Measurements from ENCODE around the gene MPO.

The MPO gene

GRCh38 chr17:58317421-58318064 lies 36.8 kb upstream of the MPO start:
- no peaks in the 10 kb centered on the region for H3K9me3 ChIP-seq (ENCODE audit: control insufficient read depth in 1 of 2, low read length in 2 of 2)
- no peaks in the 10 kb centered on the region for H3K4me1 ChIP-seq (ENCODE audit: control insufficient read depth in 1 of 2, insufficient read depth in 2 of 2, low read length in 2 of 2)
- H3K27ac ChIP-seq (ENCODE audit: low read length), result no peak overlapping the region
- H3K4me3 ChIP-seq (ENCODE audit: low read depth in 1 of 2, low read length in 2 of 2), result no peak overlapping the region
- peaks cover 0 to 19% of the 10 kb centered on the region in 2 donors for H3K36me3 ChIP-seq (ENCODE audit: control insufficient read depth in 1 of 2, insufficient read depth in 2 of 2, low read length in 2 of 2)
- no peaks in the 10 kb centered on the region for H3K27me3 ChIP-seq (ENCODE audit: low read depth, low read length)

DNA sequence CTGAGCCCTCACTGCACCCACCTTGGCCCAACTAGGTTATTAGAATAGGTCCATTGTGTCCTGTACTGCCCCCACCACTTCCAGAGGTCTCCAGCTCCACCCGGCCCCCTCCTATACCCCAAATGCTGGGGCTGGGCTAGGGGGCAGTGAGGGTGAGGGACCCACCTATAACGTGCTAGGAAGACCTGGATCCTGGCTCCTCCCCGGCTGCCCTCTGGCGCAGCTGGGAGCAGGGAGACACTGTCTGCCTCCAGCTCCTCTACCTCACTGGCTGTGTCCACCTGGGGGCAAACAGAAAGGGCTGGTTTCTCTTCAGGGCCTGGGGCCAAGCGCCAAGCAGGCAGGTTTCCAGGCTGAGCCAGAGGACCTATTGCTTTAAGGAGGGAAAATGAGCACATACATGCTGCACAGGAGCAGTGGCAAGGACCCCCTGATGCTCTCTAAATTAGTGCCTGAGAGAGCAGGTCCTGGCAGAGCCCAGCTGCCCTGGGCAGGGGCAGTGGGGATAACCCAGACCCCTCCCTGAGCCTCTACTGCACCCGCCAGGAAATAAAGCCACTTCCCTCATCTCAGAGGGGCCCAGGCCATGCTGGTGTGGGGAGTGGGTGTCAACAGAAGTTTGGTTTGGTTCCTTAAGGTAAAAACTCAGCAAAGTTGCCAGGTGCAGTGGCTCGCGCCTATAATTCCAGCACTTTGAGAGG lies 35.7 kb upstream of the MPO start:
- Histone ChIP-seq H3K27me3 (ENCODE audit: low read depth, low read length) (no peaks in the 10 kb centered on the region), H3K4me3 (ENCODE audit: low read depth in 1 of 2, low read length in 2 of 2) (no peak overlapping the region)

GRCh38 chr17:58315750-58316149 lies 35.0 kb upstream of the MPO start:
- no peak overlapping the region for H3K27ac ChIP-seq (ENCODE audit: low read length)
- peaks cover 0 to 22% of the 10 kb centered on the region in 2 donors for H3K36me3 ChIP-seq (ENCODE audit: control insufficient read depth in 1 of 2, insufficient read depth in 2 of 2, low read length in 2 of 2)
- H3K9me3 ChIP-seq (ENCODE audit: control insufficient read depth in 1 of 2, low read length in 2 of 2), result no peaks in the 10 kb centered on the region
- no peaks in the 10 kb centered on the region for H3K27me3 ChIP-seq (ENCODE audit: low read depth, low read length)
- no peak overlapping the region for H3K4me3 ChIP-seq (ENCODE audit: low read depth in 1 of 2, low read length in 2 of 2)
- no peaks in the 10 kb centered on the region for H3K4me1 ChIP-seq (ENCODE audit: control insufficient read depth in 1 of 2, insufficient read depth in 2 of 2, low read length in 2 of 2)

More for the DNA sequence above, 35.7 kb upstream of the MPO start:
- H3K27ac ChIP-seq (ENCODE audit: low read length), result no peak overlapping the region
- H3K9me3 ChIP-seq (ENCODE audit: control insufficient read depth in 1 of 2, low read length in 2 of 2), result no peaks in the 10 kb centered on the region
- peaks cover 0 to 19% of the 10 kb centered on the region in 2 donors for H3K36me3 ChIP-seq (ENCODE audit: control insufficient read depth in 1 of 2, insufficient read depth in 2 of 2, low read length in 2 of 2)
- no peaks in the 10 kb centered on the region for H3K4me1 ChIP-seq (ENCODE audit: control insufficient read depth in 1 of 2, insufficient read depth in 2 of 2, low read length in 2 of 2)

DNA sequence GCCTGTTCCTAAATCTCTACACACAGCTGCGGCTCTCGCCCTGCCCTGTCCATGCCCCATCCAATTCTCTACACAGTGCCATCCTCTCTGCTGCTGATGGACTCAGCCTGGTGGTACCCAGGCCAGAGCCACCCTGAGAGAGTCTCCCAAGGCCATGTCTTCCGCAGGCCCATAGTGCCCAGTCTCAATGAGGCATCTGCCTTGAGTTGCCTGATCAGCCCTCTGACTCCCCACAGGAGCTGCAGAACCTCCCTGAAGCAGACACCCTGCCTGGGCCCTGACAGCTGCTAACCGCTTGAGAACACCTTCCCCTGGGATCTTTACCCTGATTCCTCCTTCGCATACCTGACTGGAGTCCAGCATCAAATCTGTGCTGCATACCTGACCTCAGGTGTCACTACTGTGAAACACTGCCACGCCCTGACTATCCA lies 34.6 kb upstream of the MPO start:
- Histone ChIP-seq H3K27ac (ENCODE audit: low read length) (no peak overlapping the region), H3K4me1 (ENCODE audit: control insufficient read depth in 1 of 2, insufficient read depth in 2 of 2, low read length in 2 of 2) (no peaks in the 10 kb centered on the region), H3K9me3 (ENCODE audit: control insufficient read depth in 1 of 2, low read length in 2 of 2) (no peaks in the 10 kb centered on the region), H3K27me3 (ENCODE audit: low read depth, low read length) (no peaks in the 10 kb centered on the region), H3K36me3 (ENCODE audit: control insufficient read depth in 1 of 2, insufficient read depth in 2 of 2, low read length in 2 of 2) (peaks cover 0 to 19% of the 10 kb centered on the region in 2 donors), H3K4me3 (ENCODE audit: low read depth in 1 of 2, low read length in 2 of 2) (no peak overlapping the region)

- Histone ChIP-seq H3K4me1 (ENCODE audit: control insufficient read depth in 1 of 2, insufficient read depth in 2 of 2, low read length in 2 of 2) (no peaks in the 10 kb centered on the region), H3K4me3 (ENCODE audit: low read depth in 1 of 2, low read length in 2 of 2) (no peak overlapping the region), H3K9me3 (ENCODE audit: control insufficient read depth in 1 of 2, low read length in 2 of 2) (no peaks in the 10 kb centered on the region), H3K27ac (ENCODE audit: low read length) (no peak overlapping the region), H3K27me3 (ENCODE audit: low read depth, low read length) (no peaks in the 10 kb centered on the region), H3K36me3 (ENCODE audit: control insufficient read depth in 1 of 2, insufficient read depth in 2 of 2, low read length in 2 of 2) (peaks cover 0 to 13% of the 10 kb centered on the region in 2 donors)
Measured at GRCh38 chr17:58314706-58315015, 33.9 kb upstream of the MPO start.

- Histone ChIP-seq H3K4me1 (ENCODE audit: control insufficient read depth in 1 of 2, insufficient read depth in 2 of 2, low read length in 2 of 2) (no peaks in the 10 kb centered on the region), H3K36me3 (ENCODE audit: control insufficient read depth in 1 of 2, insufficient read depth in 2 of 2, low read length in 2 of 2) (peaks cover 0 to 13% of the 10 kb centered on the region in 2 donors)
Measured at GRCh38 chr17:58313815-58314705, 33.3 kb upstream of the MPO start.

DNA sequence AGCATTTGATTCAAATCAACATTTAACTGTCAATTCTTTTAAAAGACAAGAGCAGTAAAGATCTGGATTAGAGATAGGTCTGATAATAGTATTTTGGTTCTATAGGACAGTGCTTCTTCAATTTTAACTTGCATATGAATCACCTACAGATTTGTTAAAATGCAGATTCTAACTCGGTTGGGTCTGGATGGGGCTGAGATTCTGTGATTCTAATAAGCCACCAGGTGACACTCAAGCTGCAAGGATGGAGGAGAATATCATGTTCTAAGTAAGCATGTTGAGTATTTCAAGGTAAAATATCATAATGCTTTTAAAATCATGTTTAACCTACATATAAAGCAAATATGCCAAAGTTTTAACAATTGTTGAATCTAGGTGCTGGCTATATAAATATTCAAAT lies 32.1 kb upstream of the MPO start:
- peaks cover 0 to 13% of the 10 kb centered on the region in 2 donors for H3K36me3 ChIP-seq (ENCODE audit: control insufficient read depth in 1 of 2, insufficient read depth in 2 of 2, low read length in 2 of 2)
- no peak overlapping the region for H3K27ac ChIP-seq (ENCODE audit: low read length)
- no peaks in the 10 kb centered on the region for H3K4me1 ChIP-seq (ENCODE audit: control insufficient read depth in 1 of 2, insufficient read depth in 2 of 2, low read length in 2 of 2)
- no peak overlapping the region for H3K4me3 ChIP-seq (ENCODE audit: low read depth in 1 of 2, low read length in 2 of 2)
- H3K9me3 ChIP-seq (ENCODE audit: control insufficient read depth in 1 of 2, low read length in 2 of 2), result no peaks in the 10 kb centered on the region
- H3K27me3 ChIP-seq (ENCODE audit: low read depth, low read length), result no peaks in the 10 kb centered on the region

More at GRCh38 chr17:58313815-58314705, 33.3 kb upstream of the MPO start:
- no peak overlapping the region for H3K4me3 ChIP-seq (ENCODE audit: low read depth in 1 of 2, low read length in 2 of 2)
- H3K27me3 ChIP-seq (ENCODE audit: low read depth, low read length), result no peaks in the 10 kb centered on the region
- H3K9me3 ChIP-seq (ENCODE audit: control insufficient read depth in 1 of 2, low read length in 2 of 2), result no peaks in the 10 kb centered on the region
- H3K27ac ChIP-seq (ENCODE audit: low read length), result no peak overlapping the region

DNA sequence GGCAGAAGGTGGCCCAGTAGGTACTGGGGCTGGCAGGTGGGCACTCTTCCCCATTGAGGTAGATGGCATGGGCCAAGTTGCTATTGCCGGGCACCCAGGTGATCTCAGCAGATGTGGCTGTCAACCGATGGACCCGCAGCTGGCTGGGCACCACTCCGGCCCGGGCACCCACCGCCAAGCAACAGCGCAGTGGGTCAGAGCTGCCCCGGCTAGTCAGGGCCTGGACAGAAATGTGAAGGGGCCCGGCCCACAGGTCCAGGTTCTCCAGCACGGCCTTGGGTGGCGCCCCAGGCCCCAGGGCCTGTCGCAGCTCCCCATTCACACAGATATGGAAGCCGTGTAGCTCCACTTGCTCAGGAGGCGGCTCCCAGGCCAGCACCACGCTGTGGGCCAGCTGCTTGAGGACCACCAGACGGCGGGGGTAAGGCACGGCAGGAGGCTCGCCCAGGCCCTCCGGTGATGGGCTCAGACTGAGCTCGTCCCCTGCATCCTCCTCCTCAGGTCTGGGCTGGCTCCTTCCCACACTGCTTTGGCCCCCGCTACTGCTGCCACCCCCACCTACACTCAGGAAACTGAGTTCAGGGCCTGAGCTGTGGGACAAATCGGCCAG lies 31.4 kb upstream of the MPO start:
- Histone ChIP-seq H3K9me3 (ENCODE audit: control insufficient read depth in 1 of 2, low read length in 2 of 2) (no peaks in the 10 kb centered on the region), H3K36me3 (ENCODE audit: control insufficient read depth in 1 of 2, insufficient read depth in 2 of 2, low read length in 2 of 2) (peaks cover 0 to 13% of the 10 kb centered on the region in 2 donors), H3K27me3 (ENCODE audit: low read depth, low read length) (no peaks in the 10 kb centered on the region), H3K27ac (ENCODE audit: low read length) (no peak overlapping the region), H3K4me3 (ENCODE audit: low read depth in 1 of 2, low read length in 2 of 2) (no peak overlapping the region), H3K4me1 (ENCODE audit: control insufficient read depth in 1 of 2, insufficient read depth in 2 of 2, low read length in 2 of 2) (no peaks in the 10 kb centered on the region)

DNA sequence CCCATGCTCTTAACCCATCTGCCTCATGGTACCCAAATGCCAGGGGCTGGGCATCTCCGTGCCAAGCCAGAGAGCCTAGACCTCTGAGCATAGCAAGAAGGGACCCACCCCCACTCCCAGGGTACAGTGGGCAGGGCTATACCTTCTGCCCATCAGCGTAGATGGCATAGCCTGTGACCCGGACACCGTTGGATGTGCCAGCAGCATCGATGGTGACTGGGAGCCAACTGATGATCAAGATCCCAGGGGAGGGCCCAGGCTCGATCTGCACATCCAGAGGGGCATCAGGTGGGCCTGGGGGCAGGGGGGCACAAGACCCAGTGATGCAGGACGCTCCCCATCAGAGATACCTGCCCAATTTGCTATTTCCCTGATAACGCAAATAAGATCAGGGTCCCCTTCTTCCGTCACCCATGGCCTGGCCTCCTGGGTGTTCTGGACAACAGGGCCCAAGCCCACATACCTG lies 30.7 kb upstream of the MPO start:
- Histone ChIP-seq H3K9me3 (ENCODE audit: control insufficient read depth in 1 of 2, low read length in 2 of 2) (no peaks in the 10 kb centered on the region), H3K27ac (ENCODE audit: low read length) (no peak overlapping the region), H3K27me3 (ENCODE audit: low read depth, low read length) (no peaks in the 10 kb centered on the region), H3K4me1 (ENCODE audit: control insufficient read depth in 1 of 2, insufficient read depth in 2 of 2, low read length in 2 of 2) (no peaks in the 10 kb centered on the region), H3K4me3 (ENCODE audit: low read depth in 1 of 2, low read length in 2 of 2) (no peak overlapping the region), H3K36me3 (ENCODE audit: control insufficient read depth in 1 of 2, insufficient read depth in 2 of 2, low read length in 2 of 2) (peaks cover 0 to 10% of the 10 kb centered on the region in 2 donors)

GRCh38 chr17:58310511-58311428 lies 30.0 kb upstream of the MPO start:
- Histone ChIP-seq H3K4me3 (ENCODE audit: low read depth in 1 of 2, low read length in 2 of 2) (no peak overlapping the region), H3K4me1 (ENCODE audit: control insufficient read depth in 1 of 2, insufficient read depth in 2 of 2, low read length in 2 of 2) (no peaks in the 10 kb centered on the region), H3K9me3 (ENCODE audit: control insufficient read depth in 1 of 2, low read length in 2 of 2) (no peaks in the 10 kb centered on the region), H3K36me3 (ENCODE audit: control insufficient read depth in 1 of 2, insufficient read depth in 2 of 2, low read length in 2 of 2) (peaks cover 0 to 3% of the 10 kb centered on the region in 2 donors), H3K27me3 (ENCODE audit: low read depth, low read length) (no peaks in the 10 kb centered on the region), H3K27ac (ENCODE audit: low read length) (no peak overlapping the region)
